SH-SY5Y (cell line): Measurements from ENCODE around the gene COA7.

ENCODE experiments used
- GATA2 ChIP-seq: IDR thresholded peaks from 2 replicates; pipeline ENCODE4 v1.6.1; 2011; ENCODE audit warnings: mild to moderate bottlenecking, low read depth, low read length
- GATA3 ChIP-seq: IDR thresholded peaks from 2 replicates; pipeline ENCODE4 v1.6.1; 2011; ENCODE audit warnings: low read depth, mild to moderate bottlenecking, low read length, moderate library complexity

DNA sequence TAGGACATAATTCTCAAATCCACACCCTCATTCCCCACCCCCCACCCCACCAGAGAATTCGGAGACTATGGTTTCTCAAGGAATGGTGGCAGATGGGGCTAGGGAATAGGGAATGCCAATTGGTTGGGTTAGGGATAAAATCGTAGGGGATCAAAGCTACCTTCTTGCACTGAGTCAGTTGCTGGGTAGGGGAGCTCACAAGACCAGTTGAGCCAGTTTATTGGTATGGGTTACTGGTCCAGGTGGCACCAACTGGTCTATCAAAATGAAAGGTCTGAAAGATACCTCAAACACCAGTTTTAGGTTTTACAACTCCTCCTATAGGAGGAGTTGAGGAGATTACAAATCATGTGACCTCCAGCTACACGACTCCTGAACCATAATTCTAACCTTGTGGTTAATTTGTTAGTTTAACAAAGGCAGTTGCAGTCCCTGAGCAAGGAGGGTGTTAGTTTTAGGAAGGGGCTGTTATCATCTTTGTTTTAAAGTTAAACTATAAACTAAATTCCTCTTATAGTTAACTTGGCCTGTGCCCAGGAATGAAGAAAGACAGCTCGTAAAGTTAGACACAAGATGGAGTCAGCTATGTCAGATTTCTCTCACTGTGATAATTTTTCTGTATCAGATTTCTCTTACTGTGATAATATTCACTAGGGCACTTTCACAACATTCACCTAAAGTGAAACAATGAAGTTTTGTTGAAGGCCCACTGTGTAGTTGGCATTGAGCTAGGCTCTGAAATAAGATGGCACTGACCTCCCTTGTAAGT is 62.6 kb downstream of the COA7 start:
- no peak for TF ChIP-seq GATA2
- no peak for TF ChIP-seq GATA3
